ENCODE data around the gene ACOXL.

DNA sequence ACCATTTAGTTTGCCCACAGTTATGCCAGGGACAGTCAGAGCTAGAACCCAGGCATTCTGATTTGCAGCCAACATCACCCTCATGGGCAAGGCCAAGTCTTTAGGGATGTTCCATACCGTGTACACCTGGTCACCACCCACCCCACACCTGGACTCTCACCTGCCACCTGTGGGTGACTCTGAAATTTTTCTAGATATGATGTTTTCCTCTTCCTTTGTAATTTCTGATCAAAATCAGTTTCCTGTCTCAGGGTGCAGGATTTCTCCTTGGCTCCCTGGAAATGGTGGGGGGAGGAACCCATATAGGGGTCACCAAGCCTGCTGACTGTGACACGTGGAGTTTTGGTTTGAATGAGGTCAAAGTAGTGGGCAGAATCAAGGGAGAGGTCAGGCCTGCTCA, 138.2 kb downstream of the ACOXL start:
- no peak for TF ChIP-seq POLR2A (IDR thresholded peaks at IDR 0.05)
- TF ChIP-seq, protein P1, sequence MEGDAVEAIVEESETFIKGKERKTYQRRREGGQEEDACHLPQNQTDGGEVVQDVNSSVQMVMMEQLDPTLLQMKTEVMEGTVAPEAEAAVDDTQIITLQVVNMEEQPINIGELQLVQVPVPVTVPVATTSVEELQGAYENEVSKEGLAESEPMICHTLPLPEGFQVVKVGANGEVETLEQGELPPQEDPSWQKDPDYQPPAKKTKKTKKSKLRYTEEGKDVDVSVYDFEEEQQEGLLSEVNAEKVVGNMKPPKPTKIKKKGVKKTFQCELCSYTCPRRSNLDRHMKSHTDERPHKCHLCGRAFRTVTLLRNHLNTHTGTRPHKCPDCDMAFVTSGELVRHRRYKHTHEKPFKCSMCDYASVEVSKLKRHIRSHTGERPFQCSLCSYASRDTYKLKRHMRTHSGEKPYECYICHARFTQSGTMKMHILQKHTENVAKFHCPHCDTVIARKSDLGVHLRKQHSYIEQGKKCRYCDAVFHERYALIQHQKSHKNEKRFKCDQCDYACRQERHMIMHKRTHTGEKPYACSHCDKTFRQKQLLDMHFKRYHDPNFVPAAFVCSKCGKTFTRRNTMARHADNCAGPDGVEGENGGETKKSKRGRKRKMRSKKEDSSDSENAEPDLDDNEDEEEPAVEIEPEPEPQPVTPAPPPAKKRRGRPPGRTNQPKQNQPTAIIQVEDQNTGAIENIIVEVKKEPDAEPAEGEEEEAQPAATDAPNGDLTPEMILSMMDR (IDR thresholded peaks at IDR 0.05): no peak
